ENCODE measurements around the gene OR51B2. TPM values are rescaled to one million over a fixed set of nuclear protein-coding genes. Genes with fewer than 3 reads are reported as not detected.

Gene OR51B2
- polyA plus RNA-seq, 1 donor from 2014 or later = not detected

GRCh38 chr11:5348551-5349194 is 24.6 kb upstream of the OR51B2 start:
- Histone ChIP-seq H3K9ac (ENCODE audit: low read length) (no peak overlapping the region), H3K36me3 (ENCODE audit: insufficient read depth, low read length) (no peaks in the 10 kb centered on the region), H3K9me2 (ENCODE audit: insufficient read depth, low read length) (no peaks in the 10 kb centered on the region), H3F3A (ENCODE audit: insufficient read depth, low read length, poor library complexity, severe bottlenecking) (no peaks in the 10 kb centered on the region), H2AFZ (ENCODE audit: low read depth, low read length) (no peak overlapping the region), H4K20me1 (ENCODE audit: insufficient read depth) (no peaks in the 10 kb centered on the region), H3K9me3 (ENCODE audit: low read length) (no peaks in the 10 kb centered on the region), H3K4me3 (ENCODE audit: low read length) (no peak overlapping the region), H3K4me2 (ENCODE audit: low read length) (no peak overlapping the region), H3K27me3 (ENCODE audit: insufficient read depth, low read depth, low read length) (no peaks in the 10 kb centered on the region), H3K79me2 (replicated peaks; ENCODE audit: insufficient read depth, low read length) (no peaks in the 10 kb centered on the region), H3K27ac (ENCODE audit: low read length) (no peak overlapping the region)
- TF ChIP-seq CTCF (IDR thresholded peaks at IDR 0.05; ENCODE audit: poor library complexity, severe bottlenecking) (no peak), MXI1 (conservative IDR thresholded peaks at IDR 0.05; ENCODE audit: poor library complexity, severe bottlenecking) (no peak), POLR2AphosphoS5 (IDR thresholded peaks at IDR 0.05) (no peak), EP300 (conservative IDR thresholded peaks at IDR 0.05; ENCODE audit: poor library complexity, severe bottlenecking) (no peak), EZH2 (IDR thresholded peaks at IDR 0.05; ENCODE audit: borderline replicate concordance, insufficient read depth, low read length, poor library complexity, severe bottlenecking) (no peak), TAF1 (IDR thresholded peaks at IDR 0.05; ENCODE audit: low read depth) (no peak), REST (IDR thresholded peaks at IDR 0.05; ENCODE audit: borderline replicate concordance) (no peak), SMC3 (conservative IDR thresholded peaks at IDR 0.05; ENCODE audit: poor library complexity) (no peak), RAD21 (conservative IDR thresholded peaks at IDR 0.05) (no peak)

- Histone ChIP-seq H2AFZ (ENCODE audit: low read depth, low read length) (no peak overlapping the region), H4K20me1 (ENCODE audit: insufficient read depth) (no peaks in the 10 kb centered on the region), H3K9ac (ENCODE audit: low read length) (no peak overlapping the region), H3F3A (ENCODE audit: insufficient read depth, low read length, poor library complexity, severe bottlenecking) (no peaks in the 10 kb centered on the region), H3K27me3 (ENCODE audit: insufficient read depth, low read depth, low read length) (no peaks in the 10 kb centered on the region), H3K4me2 (ENCODE audit: low read length) (no peak overlapping the region), H3K27ac (ENCODE audit: low read length) (no peak overlapping the region), H3K4me3 (ENCODE audit: low read length) (no peak overlapping the region), H3K36me3 (ENCODE audit: insufficient read depth, low read length) (no peaks in the 10 kb centered on the region), H3K79me2 (replicated peaks; ENCODE audit: insufficient read depth, low read length) (no peaks in the 10 kb centered on the region), H3K9me3 (ENCODE audit: low read length) (no peaks in the 10 kb centered on the region), H3K9me2 (ENCODE audit: insufficient read depth, low read length) (no peaks in the 10 kb centered on the region)
- no peak for TF ChIP-seq REST (IDR thresholded peaks at IDR 0.05; ENCODE audit: borderline replicate concordance)
- TF ChIP-seq SMC3 (conservative IDR thresholded peaks at IDR 0.05; ENCODE audit: poor library complexity) = no peak
- no peak for TF ChIP-seq MXI1 (conservative IDR thresholded peaks at IDR 0.05; ENCODE audit: poor library complexity, severe bottlenecking)
- no peak for TF ChIP-seq EZH2 (IDR thresholded peaks at IDR 0.05; ENCODE audit: borderline replicate concordance, insufficient read depth, low read length, poor library complexity, severe bottlenecking)
- no peak for TF ChIP-seq TAF1 (IDR thresholded peaks at IDR 0.05; ENCODE audit: low read depth)
- no peak for TF ChIP-seq EP300 (conservative IDR thresholded peaks at IDR 0.05; ENCODE audit: poor library complexity, severe bottlenecking)
- TF ChIP-seq CTCF (IDR thresholded peaks at IDR 0.05; ENCODE audit: poor library complexity, severe bottlenecking) = no peak
- TF ChIP-seq POLR2AphosphoS5 (IDR thresholded peaks at IDR 0.05) = no peak
These were observed 21.7 kb upstream of the OR51B2 start for GRCh38 chr11:5345831-5346230.
